Measurements from ENCODE around the gene ZDHHC14.
A peak's percentile ranks its signal among the peaks of the same experiment; 100 is the strongest.
"Not testable (repeated sequence)": the region's sequence is repeated elsewhere in the genome, so short reads cannot be mapped to it uniquely, and the experiment has no call there.

The ZDHHC14 gene

DNA sequence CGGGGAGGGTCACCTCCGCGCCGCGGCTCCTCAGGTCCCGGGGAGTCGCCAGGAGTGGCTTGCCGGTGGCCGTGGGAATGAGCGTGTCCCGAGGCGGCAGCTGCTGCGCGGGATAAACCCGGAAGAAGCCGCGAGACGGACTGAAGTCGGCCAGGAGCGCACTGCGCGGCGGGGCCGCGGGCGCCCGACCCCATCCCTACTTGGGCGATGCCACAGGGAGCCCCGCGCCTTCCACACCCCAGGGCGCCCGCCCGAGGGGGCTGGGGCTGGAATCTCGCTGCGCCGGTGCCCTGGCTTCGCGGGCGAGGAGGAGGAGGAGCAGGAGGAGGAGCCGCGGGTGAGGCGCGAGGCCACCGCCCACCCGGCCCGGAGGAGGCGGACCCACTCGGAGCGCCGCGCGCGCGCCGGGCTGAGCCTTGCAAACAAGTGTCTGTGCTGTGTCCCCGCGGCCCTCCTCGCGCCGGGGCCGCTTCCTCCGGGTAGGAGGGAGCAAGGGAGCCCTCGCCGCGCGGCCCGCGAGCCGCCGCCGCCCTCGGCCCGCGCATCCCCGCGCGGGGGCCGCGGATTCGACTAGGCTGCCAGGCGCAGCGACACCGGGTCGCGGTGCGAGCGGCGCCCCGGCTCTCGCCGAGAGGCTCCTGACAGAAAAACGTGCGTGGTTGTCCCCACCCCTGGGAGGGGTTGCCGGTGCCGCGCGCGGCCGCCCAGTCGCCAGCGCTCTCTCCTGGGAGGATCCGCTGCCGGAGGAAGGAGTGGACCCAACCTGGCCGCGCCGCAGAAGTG is at the start of gene ZDHHC14:
ZDHHC14 (plus strand) TSS at position 412 of the 783 bp plus-strand sequence.
- peak; percentile 98 for DNase-seq

DNA sequence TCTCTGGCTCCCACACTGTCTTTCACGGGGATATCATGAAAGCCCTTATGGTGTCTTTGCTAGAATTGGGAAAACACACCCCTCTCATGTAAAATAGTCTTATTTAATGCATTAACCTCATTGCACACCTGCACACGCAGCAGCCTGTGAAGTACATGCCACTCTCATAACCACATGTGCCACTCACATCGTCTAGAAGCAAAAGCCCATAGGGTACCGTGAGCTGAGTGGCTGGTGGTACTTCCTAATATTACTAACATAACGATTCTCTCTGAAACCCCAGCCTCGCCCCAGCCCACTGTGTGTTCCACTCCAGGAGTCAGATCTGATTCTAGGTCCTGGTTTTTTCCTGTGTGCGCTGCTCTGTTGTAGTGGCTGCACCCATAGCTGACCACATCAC is 48.2 kb upstream of the ZDHHC14 start:
- no peak for DNase-seq

DNA sequence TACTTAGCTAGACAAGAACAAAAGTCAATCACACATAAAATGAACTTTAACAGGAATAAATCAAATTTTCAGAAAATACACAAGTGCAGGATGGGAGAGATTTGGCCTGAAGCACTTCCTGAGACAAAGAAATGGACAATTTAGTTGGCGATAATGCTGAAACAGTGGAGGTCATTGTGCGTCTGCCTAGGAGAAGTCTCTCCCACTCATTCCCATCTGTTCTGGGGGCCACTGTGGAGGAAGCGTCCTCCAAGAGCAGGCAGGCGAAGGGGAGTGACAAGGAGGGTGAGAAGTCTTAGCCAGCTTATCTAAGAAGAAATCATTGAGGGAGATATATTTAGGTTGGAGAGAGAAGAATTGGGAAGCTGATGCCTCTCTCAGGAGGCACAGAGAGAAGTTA is 47.5 kb upstream of the ZDHHC14 start:
- no peak for DNase-seq

DNA sequence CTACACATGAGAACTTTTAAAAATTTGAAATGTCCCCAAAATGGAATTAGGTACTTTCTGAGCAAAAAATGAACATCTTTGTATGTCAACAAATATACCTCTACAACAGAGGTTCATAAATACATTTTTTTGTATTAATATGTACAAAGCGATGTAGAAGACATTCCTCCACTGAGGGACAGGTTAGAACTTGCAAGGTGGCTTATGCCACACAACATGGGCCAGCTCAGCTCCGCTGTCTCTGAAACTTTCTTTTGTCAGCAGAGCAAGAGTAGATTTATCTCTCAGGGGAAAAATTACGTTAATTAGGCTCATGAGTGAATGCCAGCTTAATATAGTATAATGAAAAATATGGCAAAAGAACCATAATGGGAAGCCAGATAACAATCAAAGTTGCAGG is 47.0 kb upstream of the ZDHHC14 start:
- DNase-seq, result no peak

DNA sequence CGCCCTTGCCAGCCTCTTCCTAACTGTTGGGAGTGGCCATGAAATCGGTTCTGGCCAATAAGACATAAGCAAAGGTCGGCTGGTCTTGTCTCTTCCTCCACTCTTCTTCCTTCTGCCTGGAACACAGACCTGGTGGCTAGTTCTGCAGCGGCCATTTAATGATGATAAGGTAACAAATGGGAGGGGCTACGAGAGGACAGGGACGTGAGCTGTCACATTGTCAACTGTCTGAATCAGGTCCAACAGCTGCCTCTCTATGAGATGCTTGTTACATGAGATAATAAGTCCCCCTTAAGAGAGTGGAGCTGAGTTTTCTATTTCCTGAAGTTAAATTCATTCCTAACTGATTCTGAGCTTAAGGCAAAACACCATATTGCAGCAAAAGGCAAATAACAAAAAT is 45.2 kb upstream of the ZDHHC14 start:
- DNase-seq, result peak; percentile 37

DNA sequence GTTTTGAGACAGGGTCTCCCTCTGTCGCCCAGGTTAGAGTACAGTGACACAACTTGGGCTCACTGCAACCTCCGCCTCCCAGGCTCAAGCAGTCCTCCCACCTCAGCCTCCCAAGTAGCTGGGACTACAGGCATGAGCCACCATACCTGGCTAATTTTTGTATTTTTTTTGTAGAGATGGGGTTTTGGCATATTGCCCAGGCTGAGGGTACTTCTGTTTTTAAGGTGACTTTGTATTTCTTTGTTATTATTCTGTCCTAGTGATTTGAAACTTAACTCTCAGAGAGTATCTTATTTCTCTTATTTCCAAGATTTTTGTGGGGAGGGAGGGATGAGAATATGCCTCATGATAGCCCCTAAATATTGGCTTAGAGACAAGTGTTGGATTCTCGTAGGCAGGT is 43.7 kb upstream of the ZDHHC14 start:
- DNase-seq, result not testable (repeated sequence)

DNA sequence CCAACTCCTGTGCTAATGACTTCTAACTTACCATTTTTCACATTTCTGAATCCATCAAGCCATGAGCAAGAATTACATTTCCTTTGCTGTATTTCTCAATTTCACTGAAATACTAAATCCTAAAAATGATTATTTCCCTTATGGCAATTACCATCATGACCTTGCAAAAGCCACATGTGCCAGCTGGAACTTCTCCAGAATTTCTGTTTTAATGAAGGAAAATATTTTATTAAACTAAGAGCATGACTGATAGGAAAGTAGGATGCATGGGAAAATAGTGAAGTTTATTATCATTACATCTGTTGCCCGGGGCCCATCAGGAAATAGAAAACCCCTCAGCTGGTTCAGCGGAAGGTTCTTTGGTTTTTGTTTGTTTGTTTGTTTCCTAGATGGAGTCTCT is 43.2 kb upstream of the ZDHHC14 start:
- no peak for DNase-seq

DNA sequence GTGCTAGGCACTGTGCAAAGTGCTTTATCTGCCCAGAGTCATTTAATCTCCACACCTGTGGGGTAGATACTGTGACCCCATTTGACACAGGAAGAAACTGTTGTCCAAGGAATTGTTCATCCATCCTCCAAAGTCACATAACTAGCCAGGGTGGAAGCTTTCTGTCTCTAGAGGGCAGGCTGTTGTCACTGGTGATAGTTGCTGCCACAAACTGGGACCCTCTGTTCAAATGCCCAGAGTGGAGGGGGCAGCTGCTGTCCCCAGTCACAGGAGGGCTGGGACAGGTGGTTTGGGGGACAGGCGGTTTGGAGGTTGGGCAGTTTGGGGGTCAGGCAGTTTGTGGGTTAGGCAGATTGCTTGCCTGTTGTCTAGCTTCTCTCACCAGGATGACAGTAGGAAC is 41.6 kb upstream of the ZDHHC14 start:
- no peak for DNase-seq

DNA sequence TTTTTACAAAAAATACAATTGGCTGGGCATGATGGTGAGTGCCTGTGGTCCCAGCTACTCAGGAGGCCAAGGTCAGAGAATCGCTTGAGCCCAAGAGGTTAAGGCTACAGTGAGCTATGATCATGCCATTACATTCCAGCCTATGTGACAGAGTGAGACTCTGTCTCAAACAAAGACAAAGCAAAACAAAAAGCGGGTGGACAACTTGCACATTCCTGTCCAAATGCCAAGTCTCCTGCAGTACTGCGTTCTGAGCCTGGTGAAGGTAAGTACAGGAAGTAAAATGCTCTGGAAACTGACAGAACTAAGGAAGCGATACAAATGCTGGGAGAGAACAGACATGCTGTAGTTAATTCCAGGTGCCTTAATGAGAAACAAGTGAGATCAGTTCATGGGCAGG is 37.3 kb upstream of the ZDHHC14 start:
- peak; percentile 18 for DNase-seq

DNA sequence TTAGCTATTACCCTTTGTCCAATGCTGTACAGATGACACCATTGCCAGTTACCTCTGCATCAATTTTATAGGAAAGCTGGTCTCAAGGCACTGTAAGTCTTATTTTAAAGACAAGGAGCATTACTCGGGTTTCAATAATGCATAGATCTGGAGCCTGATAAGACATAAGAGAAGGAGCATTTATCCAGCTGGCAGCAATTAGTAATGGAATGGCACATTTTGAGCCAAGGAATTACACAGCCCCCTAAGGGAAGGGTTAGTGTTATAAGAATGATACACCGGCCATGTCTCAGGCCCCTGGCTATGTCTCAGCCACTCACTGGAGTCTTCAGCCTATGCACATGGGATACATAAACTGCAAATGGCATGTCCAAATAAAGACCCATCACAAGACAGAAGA is 34.6 kb upstream of the ZDHHC14 start:
- DNase-seq, result no peak

DNA sequence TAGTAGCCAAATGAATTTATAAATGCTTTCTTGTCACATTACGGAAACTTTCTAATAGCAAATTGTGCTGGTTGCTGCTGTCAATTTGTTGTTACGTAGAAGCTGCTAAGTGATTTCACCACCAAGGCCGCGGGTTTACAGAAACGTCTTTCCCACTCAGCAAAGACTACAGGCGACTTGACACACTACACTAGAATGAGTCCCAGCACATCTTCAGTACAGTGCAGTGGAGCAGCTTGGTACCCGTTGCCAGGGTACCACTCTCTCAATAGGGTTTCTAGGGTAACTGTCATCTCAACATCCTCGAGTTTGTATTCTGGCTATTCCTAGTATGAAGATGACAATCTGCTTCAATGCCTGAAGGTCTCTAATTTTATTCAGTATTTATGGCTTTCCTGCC is 22.7 kb upstream of the ZDHHC14 start:
- DNase-seq, result no peak

DNA sequence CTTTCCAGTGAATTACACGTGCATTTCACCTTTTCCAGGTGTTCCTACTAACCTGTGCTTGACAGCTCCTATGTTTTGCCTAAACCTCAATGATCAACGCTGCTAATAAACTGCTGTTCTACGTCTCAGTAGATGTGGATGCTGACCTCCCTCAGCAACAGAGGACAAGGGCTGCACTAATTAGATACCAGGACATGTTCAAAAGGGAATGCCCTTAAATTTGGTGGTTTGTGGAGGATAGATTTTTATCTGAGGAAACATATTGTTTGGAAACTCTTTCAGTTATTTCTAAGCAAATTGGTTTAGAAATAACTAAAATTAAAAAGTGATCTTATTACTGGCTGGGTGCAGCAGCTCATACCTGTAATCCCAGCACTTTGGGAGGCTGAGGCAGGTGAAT is 19.1 kb upstream of the ZDHHC14 start:
- DNase-seq, result no peak

DNA sequence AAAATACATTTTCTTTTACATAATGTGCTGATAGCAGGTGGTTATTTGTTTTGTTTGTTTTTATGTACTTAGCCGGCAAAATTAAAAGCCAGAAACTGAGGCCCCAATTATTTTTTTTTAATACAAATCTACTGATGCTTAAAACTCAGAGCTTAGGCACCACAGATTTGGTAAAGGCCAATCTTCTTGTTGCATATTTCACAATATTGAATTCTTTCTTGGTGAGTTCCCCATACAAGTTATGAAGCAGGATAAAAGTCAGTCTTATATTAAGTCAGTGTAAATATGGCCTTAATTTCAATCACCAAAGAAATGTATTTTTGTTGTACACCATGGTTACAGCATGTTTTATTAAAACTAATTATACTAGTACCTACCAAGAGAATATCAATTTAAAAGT is 16.3 kb upstream of the ZDHHC14 start:
- DNase-seq, result no peak

DNA sequence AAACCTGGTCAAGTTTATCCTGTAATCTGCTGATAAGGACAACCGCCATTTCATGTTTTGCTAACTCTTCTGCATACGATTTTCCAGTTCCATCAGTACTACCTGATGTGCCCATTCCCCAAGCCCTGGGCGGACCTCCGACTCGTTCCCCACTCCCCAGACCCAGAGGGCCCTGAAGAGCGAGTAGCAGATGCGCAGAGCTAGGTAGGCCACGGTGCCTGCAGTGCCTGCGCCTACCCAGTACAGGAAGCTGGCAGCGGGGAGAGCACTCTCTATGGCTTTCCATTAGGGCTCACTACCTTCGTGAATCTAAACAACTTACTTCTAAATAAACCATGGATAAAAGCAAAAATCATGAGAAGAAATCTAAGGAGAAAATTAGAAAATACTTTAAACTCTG is 14.3 kb upstream of the ZDHHC14 start:
- no peak for DNase-seq

DNA sequence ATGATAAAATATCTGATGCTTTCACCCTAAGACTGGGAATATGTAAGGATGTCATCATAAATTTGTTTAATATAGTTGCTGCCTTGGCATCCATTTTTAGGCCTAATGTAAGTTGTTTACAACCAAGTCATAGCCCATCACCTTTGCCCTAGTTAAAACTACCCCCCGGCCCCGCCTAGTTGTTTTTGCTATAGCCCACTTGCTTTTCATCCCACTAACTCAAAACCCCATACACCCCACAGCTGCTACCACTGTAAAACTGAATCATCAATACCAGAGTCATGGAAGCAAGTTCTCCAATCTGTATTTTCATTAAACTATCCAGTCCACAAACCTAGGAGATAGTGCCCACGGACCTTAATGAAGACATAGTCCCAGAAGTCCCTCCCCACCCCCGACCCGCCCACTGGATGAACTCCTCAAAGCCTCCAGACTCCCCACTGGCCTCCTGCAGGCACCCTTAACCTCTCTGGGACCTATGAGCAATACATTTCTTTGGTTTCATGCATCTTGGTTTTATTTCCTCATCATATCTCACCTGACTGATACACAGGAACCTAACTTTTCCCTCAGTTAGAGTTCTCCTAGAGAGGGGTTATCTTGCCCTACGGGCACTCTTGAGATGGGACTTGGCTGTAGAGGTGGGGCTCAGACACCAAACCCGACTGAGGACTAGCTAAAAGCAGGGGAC is 12.5 kb upstream of the ZDHHC14 start:
- DNase-seq, result no peak

DNA sequence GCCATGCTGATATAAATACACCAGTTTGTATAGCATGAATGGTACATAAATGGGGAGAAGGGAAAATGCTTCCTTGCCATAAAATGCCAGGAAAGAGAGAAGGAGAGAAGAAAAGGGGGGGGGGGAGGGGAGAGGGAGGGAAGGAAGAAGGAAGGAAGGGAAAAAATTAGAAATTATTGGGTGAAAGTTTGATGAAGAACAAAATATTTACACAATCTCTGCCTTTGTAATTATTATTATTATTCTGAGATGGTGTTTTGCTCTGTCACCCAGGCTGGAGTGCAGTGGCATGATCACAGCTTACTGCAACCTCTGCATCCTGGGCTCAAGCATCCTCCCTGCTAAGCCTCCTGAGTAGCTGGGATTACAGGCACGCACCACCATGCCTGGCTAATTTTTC is 10.2 kb upstream of the ZDHHC14 start:
- DNase-seq, result no peak

DNA sequence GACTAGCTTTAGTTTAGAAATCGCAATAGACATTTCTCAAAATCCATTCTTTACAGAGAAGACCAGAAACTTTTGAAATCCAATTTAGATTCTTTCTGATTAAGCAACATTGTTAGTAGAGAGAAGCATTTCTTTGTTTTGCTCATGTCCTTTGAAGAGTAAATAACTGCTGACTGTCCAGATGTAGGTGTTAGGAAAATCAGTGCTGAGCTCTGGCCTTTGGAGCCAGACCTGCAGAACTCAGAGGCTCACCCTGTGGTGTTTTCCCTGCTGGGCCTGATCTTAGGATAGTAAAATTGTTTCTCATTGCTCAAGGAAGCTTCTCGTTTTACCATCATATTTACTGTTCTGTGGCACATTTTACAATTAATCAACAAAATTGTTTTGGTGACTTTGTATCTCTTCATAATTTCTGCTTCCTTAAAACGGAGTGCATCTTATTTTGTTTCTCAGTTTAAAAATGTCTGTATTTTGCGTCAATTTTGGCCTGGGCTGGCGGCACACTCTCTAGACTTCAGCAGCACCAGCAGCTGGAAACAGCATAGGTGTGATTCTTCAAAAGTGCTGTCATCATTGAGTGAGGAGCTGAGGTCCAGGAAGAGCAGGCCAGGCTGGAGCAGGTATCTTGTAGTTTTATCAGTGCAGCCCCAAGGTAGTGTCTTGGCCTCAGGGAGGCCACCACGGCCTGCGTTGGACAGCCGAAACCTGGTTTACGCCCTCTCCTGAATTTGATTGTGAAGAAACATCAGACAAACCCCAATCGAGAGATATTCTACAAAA is 8.3 kb upstream of the ZDHHC14 start:
- no peak for DNase-seq

DNA sequence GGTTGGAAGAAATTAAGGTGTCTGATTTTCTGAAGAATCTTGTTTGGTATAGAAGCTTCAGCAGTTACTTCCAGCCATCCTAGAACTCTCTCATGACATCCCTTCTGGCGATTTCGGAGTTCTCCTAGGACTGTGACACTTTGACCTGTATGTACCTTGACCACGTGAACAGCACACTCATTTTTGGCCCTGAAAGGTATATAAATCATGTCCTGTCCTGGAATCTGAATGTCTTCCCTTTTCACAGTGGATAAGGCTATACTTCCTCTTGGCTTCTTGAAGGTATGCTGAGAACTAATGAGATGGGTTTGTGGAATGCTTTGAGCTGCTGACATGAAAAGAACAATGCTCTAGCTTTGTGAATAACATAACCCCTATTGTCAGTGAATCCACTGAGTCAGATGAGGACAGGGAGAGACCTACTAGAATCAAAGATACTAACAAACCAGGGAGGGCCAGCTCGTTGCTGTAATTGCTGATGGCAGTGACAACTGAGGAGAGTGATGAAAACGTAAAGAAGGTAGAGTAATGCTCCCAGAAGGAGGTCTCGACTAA is 6.0 kb upstream of the ZDHHC14 start:
- DNase-seq, result peak; percentile 35

DNA sequence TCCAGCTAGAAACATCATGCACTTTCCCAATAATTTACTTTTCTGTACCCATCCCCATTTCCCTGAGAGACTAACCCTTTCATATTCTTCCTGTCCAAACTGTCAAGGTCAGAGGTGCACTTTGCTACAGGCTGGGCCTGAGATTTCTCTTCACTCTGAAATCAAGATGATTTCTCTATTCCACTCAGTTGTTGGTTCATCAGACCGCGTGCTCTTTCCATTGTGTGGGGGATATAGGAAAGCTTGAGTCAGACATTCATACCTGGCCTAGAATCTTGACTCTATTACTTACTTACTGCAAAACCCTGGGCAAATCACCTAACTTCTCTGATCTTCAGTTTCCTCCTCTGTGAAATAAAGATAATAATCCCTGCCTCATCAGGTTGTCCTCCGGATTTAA is 4.7 kb upstream of the ZDHHC14 start:
- DNase-seq, result peak; percentile 76

DNA sequence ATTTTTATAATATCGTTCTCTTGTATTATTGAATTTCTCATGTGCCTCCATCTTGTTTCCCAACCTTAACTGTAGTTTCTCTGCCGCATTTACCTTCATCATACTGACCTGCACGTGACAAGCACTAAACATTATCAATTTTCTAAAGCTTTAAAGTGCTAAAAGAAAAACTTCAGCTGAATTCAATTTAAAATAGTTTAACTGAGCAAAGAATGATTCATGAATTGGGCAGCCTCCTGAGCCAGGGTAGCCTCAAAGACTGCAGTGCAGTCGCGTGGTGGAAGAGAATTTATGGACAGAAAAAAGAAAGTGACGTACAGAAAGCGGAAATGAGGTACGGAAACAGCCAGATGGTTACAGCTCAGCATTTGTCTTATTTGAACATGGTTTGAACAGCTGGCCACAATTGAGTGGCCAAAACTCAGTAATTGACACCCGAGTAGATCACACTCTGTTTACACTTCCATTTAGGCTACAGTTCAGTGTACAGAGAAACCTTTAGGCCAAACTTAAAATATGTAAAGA is 4.2 kb upstream of the ZDHHC14 start:
- peak; percentile 97 for DNase-seq

DNA sequence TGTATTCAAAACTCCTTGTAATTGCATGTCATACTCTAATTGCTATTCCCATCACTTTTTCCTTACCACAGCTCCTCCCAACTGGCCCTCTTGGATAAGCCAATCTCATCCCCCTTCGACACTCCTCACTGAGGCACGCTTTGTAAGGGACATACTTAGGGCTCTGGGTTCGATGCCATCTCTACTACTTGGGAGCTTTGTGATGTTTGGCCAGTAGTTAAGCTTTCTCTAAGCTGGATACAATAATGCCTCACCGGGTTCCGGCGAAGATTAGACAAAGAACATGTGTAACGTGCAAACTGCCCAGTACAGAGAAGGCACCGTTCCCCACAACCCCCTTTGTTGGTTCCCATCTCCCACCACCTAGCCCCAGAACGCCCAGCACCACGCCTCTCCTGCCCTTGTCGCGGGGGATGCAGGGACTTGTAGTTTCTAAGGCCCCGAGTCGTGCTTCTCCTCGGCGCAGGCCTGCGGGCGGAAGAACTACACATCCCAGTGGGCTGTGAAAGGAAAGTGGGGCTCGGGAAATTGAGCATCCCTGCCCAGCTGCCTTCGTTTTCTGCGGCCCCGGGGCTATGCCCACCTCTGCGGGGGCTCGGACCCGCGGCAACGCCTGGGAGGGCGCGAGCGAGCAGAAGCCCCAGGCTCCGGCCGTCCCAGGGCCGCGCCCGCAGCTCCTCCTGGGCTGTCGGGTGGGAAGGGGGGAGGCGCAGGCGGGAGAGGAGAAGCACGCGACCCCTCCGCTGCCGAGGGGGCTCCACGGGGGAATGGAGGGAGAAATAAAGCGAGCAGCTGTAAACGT is 1.1 kb upstream of the ZDHHC14 start:
- DNase-seq, result peak; percentile 99

DNA sequence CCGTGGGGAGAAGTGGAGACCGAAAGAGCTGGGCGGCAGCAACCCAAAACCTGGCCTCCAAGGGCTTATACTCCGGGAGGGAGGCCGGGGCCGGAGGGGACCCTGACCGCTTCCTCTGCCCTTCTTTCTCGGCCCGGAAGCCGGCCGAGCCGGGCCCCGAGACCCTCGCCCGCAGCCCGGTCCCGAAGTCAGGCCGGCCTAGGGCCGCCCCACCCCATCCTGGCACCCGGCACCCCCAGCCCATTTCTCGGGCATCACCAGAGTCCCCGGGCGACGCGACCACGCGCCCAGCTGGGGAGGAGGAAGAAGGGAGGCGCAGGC is 572 bp upstream of the ZDHHC14 start:
- DNase-seq, result no peak

Measured in NCI-H69 (cell line).